Neuronal stem cell (in vitro differentiated cells): ENCODE measurements around the gene DPH2.

Experiments
- DNase-seq: peaks from one replicate; pipeline ENCODE4 v3.0.0-alpha.2; 2013; ENCODE audit warnings: low spot score
- H2AFZ ChIP-seq: one replicate; pipeline ENCODE4 v1.6.1; 2013; ENCODE audit warnings: mild to moderate bottlenecking, low read length, inconsistent platforms
- H2AK5ac ChIP-seq: 2 replicates; pipeline ENCODE4 v1.6.1; 2013; ENCODE audit warnings: low read depth, mild to moderate bottlenecking, inconsistent platforms, low read length, moderate library complexity, mixed read lengths
- H2BK120ac ChIP-seq: 2 replicates; pipeline ENCODE4 v1.6.1; 2013; ENCODE audit warnings: low read depth, mild to moderate bottlenecking, inconsistent platforms, low read length, moderate library complexity, mixed read lengths
- H2BK12ac ChIP-seq: one replicate; pipeline ENCODE4 v1.6.1; 2013; ENCODE audit warnings: low read length, inconsistent platforms
- H2BK15ac ChIP-seq: 2 replicates; pipeline ENCODE4 v1.6.1; 2013; ENCODE audit warnings: mild to moderate bottlenecking, low read length, inconsistent platforms, mixed read lengths
- H2BK5ac ChIP-seq: one replicate; pipeline ENCODE4 v1.6.1; 2013; ENCODE audit warnings: inconsistent platforms, mild to moderate bottlenecking, low read length, moderate library complexity
- H3K14ac ChIP-seq: one replicate; pipeline ENCODE4 v1.6.1; 2013; ENCODE audit warnings: low read length, inconsistent platforms
- H3K18ac ChIP-seq: 2 replicates; pipeline ENCODE4 v1.6.1; 2013; ENCODE audit warnings: low read length, inconsistent platforms
- H3K23ac ChIP-seq: 2 replicates; pipeline ENCODE4 v1.6.1; 2013; ENCODE audit warnings: low read depth, mild to moderate bottlenecking, mixed read lengths, low read length, inconsistent platforms; ENCODE audit not compliant: poor library complexity
- H3K27ac ChIP-seq: replicated peaks from 3 replicates; pipeline ENCODE4 v1.5.1; 2013; ENCODE audit warnings: low read length, inconsistent platforms
- H3K27me3 ChIP-seq, 3 experiments: 2 replicates each; pipeline ENCODE4 v1.6.1; 2013; ENCODE audit warnings: low read length in 3 of 3, mild to moderate bottlenecking in 2 of 3, inconsistent platforms in 1 of 3, low read depth in 1 of 3, mixed read lengths in 1 of 3, moderate library complexity in 1 of 3; ENCODE audit not compliant: control insufficient read depth in 3 of 3, insufficient read depth in 3 of 3
- H3K36me3 ChIP-seq, 2 donors: replicated peaks in 1 of 2; 2 replicates each; pipeline ENCODE4 v1.6.1; 2013; ENCODE audit warnings: low read length in 2 of 2; ENCODE audit not compliant: control insufficient read depth in 2 of 2, insufficient read depth in 2 of 2
- H3K4ac ChIP-seq: 2 replicates; pipeline ENCODE4 v1.6.1; 2013; ENCODE audit warnings: inconsistent platforms, mild to moderate bottlenecking, low read length, moderate library complexity
- H3K4me1 ChIP-seq, 2 donors: 1 replicate in 1 of 2; 2 replicates in 1 of 2; pipeline ENCODE4 v1.6.1; 2013; ENCODE audit warnings: low read length in 2 of 2, low read depth in 1 of 2; ENCODE audit not compliant: control insufficient read depth in 2 of 2, insufficient read depth in 1 of 2
- H3K4me2 ChIP-seq: one replicate; pipeline ENCODE4 v1.6.1; 2013; ENCODE audit warnings: mild to moderate bottlenecking, low read length, inconsistent platforms; ENCODE audit not compliant: insufficient read depth, poor library complexity, severe bottlenecking
- H3K4me3 ChIP-seq, 2 donors: 2 replicates each; pipeline ENCODE4 v1.5.1; 2013; ENCODE audit warnings: low read length in 2 of 2, mild to moderate bottlenecking in 2 of 2, inconsistent platforms in 1 of 2, moderate library complexity in 1 of 2
- H3K79me1 ChIP-seq: one replicate; pipeline ENCODE4 v1.6.1; 2013; ENCODE audit warnings: low read depth, mild to moderate bottlenecking, inconsistent platforms, low read length, moderate library complexity
- H3K9ac ChIP-seq: one replicate; pipeline ENCODE4 v1.6.1; 2013; ENCODE audit warnings: mild to moderate bottlenecking, low read depth, low read length, inconsistent platforms; ENCODE audit not compliant: poor library complexity
- H3K9me3 ChIP-seq, 2 donors: replicated peaks in 1 of 2; 2 replicates each; pipeline versions ENCODE3 to v1.6.1; 2013; ENCODE audit warnings: low read length in 2 of 2, mild to moderate bottlenecking in 2 of 2, inconsistent platforms in 1 of 2, low read depth in 1 of 2, mixed read lengths in 1 of 2, moderate library complexity in 1 of 2; ENCODE audit not compliant: control insufficient read depth in 2 of 2, insufficient read depth in 1 of 2
- H4K8ac ChIP-seq: one replicate; pipeline ENCODE4 v1.6.1; 2013; ENCODE audit warnings: low read depth, mild to moderate bottlenecking, inconsistent platforms, low read length, moderate library complexity
- H4K91ac ChIP-seq: one replicate; pipeline ENCODE4 v1.6.1; 2013; ENCODE audit warnings: low read length, low read depth, mild to moderate bottlenecking, inconsistent platforms; ENCODE audit not compliant: poor library complexity
- WGBS, 2 donors: extraction: QIAGEN DNeasy Blood & Tissue Kit; methylation state at CpG; one replicate each; pipeline ENCODE4 v1.1.7; 2013; ENCODE audit warnings: missing lambda C conversion rate in 2 of 2, mixed read lengths in 1 of 2; ENCODE audit not compliant: insufficient read length in 2 of 2, insufficient replicate concordance in 1 of 2; ENCODE audit errors: extremely low coverage in 2 of 2; 5-methylcytosine and 5-hydroxymethylcytosine counted together

Gene DPH2

DNA sequence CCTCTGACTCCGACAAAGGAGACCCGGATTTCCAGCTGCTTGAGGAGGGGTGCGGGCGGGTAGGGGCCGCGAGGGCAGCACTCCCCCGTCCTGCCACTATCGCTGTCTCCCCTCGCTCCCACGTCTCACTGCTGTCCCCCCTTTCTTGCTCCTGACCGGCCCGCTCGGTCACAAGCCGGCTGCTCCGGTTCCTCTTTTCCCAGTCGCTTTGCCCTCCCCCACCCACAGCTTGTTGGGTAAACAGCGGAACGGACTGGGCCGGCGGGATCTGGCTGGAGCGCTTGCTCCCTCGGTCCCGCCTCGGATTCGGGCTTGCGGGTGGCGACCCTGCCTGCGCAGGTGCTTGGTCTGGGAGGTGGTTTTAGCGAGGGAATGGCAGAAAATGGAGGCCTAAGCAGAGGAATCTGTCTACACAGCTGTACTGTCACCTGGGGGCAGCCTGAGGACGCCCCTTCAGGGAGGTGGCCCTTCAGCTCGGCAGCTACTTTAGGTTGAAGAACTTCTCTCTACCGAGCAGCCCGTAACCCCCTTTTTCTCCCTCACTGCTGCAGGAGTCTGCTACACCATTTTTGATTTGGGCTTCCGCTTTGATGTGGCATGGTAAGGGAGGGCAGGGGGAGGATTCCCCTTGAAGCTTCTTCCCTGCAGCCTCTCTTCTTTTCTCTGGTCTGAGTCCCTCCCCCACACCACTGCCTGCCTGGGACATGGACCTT is 5.6 kb downstream of the DPH2 start:
- peaks cover 24 to 49% of the 10 kb centered on the region in 2 donors for H3K36me3 ChIP-seq
- H2AFZ ChIP-seq, result peak overlapping the region; percentile 97
- no peak overlapping the region for H2AK5ac ChIP-seq
- no peaks in the 10 kb centered on the region for H3K27me3 ChIP-seq
- no peak overlapping the region for H4K8ac ChIP-seq
- peaks cover 26% of the 10 kb centered on the region for H3K79me1 ChIP-seq
- H3K4ac ChIP-seq, result no peak overlapping the region
- H2BK12ac ChIP-seq, result peak overlapping the region; percentile 48
- no peak for DNase-seq
- H2BK120ac ChIP-seq, result peak overlapping the region; percentile 73
- no peaks in the 10 kb centered on the region for H3K9me3 ChIP-seq
- peak overlapping the region; percentile 98 for H3K23ac ChIP-seq
- no peak overlapping the region for H3K27ac ChIP-seq
- no peak overlapping the region for H2BK15ac ChIP-seq
- H3K18ac ChIP-seq, result peak overlapping the region; percentile 35
- peak overlapping the region; percentile 82 for H3K4me2 ChIP-seq
- peak overlapping the region; percentile 79 for H2BK5ac ChIP-seq
- peak overlapping the region; percentile 90 to 98 for H3K4me3 ChIP-seq
- H4K91ac ChIP-seq, result no peak overlapping the region
- H3K14ac ChIP-seq, result no peak overlapping the region
- peak overlapping the region; percentile 97 for H3K9ac ChIP-seq
- peaks cover 16 to 29% of the 10 kb centered on the region in 2 donors for H3K4me1 ChIP-seq
- WGBS, 2 donors, result no CpG with 5 or more reads among the region's 34 CpGs

DNA sequence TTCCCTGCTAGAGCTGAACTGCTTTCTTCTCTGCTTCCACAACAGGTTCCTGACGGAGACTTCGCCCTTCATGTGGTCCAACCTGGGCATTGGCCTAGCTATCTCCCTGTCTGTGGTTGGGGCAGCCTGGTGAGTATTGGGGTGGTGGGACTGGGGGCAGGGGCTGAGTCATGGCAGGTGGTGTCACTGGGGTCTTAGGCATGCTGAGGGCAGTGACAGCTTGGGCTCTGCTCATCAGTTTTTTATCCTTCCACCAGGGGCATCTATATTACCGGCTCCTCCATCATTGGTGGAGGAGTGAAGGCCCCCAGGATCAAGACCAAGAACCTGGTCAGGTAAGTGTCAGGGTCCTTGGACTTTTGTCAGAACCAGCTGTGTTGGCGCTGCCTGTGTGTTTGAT is 6.2 kb downstream of the DPH2 start:
- Histone ChIP-seq H4K8ac (no peak overlapping the region), H2BK15ac (no peak overlapping the region), H3K36me3 (peaks cover 24 to 55% of the 10 kb centered on the region in 2 donors), H2AK5ac (no peak overlapping the region), H3K27ac (no peak overlapping the region), H4K91ac (no peak overlapping the region), H3K14ac (no peak overlapping the region), H3K4me3 (peak overlapping the region in 1 of 2 donors; percentile 90), H2AFZ (no peak overlapping the region), H3K9ac (no peak overlapping the region), H3K4me2 (no peak overlapping the region), H3K4me1 (peaks cover 19 to 27% of the 10 kb centered on the region in 2 donors), H3K4ac (no peak overlapping the region), H2BK120ac (no peak overlapping the region), H3K27me3 (no peaks in the 10 kb centered on the region), H3K79me1 (peaks cover 32% of the 10 kb centered on the region), H3K18ac (no peak overlapping the region), H2BK12ac (no peak overlapping the region), H2BK5ac (no peak overlapping the region), H3K23ac (no peak overlapping the region), H3K9me3 (no peaks in the 10 kb centered on the region)
- no peak for DNase-seq
- WGBS, 2 donors, result no CpG with 5 or more reads among the region's 4 CpGs

DNA sequence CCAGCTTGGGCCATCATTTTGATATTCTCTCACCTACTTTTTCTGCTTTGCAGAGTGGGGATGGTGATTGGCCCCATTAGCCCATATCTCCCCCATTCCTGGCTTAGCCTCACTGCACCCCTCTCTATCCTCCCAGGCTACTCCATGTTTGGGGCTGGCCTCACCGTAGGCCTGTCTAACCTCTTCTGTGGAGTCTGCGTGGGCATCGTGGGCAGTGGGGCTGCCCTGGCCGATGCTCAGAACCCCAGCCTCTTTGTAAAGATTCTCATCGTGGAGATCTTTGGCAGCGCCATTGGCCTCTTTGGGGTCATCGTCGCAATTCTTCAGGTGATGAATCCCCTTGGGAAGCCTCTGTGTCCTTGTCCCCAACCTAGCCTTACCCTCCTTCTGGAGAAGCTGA is 7.1 kb downstream of the DPH2 start:
- Histone ChIP-seq H3K4me1 (peaks cover 19 to 27% of the 10 kb centered on the region in 2 donors), H2BK15ac (no peak overlapping the region), H3K4me2 (no peak overlapping the region), H3K79me1 (peaks cover 39% of the 10 kb centered on the region), H4K91ac (no peak overlapping the region), H3K4me3 (peak overlapping the region in 1 of 2 donors; percentile 90), H2AK5ac (no peak overlapping the region), H3K23ac (no peak overlapping the region), H3K18ac (no peak overlapping the region), H2BK12ac (no peak overlapping the region), H3K9me3 (no peaks in the 10 kb centered on the region), H2BK5ac (no peak overlapping the region), H3K27me3 (no peaks in the 10 kb centered on the region), H3K4ac (no peak overlapping the region), H3K27ac (no peak overlapping the region), H2BK120ac (no peak overlapping the region), H4K8ac (no peak overlapping the region), H3K14ac (no peak overlapping the region), H2AFZ (no peak overlapping the region), H3K36me3 (peaks cover 29 to 59% of the 10 kb centered on the region in 2 donors), H3K9ac (no peak overlapping the region)
- WGBS, 2 donors, result no CpG with 5 or more reads among the region's 8 CpGs
- no peak for DNase-seq

DNA sequence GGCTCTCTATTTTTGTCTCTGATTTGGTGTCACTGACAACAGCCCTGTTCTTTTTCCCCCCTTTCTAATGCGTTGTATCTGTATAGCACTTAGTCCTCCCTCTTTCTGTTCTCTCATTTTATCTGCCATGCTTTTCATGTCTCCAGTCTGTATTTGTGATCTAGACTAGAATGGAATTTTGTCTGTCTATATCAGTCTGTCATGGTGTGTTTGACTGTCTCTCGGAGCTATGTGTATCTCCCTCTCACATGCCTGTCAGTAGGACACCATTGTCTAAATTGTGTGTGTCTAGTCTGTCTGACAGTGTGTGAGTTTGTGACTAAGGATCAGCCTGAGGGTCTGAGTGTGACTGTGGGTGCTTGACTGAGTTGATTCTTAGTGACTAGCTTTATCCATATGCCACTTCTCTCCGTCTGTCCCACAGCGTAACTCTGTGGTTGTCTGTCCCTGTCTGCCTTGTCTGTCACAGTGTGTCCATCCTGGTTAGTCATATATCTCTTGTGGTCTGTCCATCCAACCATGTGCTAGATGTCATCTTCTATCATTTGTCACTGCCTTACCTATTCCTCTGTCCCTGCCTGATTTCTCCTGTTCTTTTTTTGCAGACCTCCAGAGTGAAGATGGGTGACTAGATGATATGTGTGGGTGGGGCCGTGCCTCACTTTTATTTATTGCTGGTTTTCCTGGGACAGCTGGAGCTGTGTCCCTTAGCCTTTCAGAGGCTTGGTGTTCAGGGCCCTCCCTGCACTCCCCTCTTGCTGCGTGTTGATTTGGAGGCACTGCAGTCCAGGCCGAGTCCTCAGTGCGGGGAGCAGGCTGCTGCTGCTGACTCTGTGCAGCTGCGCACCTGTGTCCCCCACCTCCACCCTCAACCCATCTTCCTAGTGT is 7.8 kb downstream of the DPH2 start:
- Histone ChIP-seq H2BK120ac (no peak overlapping the region), H3K14ac (no peak overlapping the region), H2BK15ac (no peak overlapping the region), H3K18ac (no peak overlapping the region), H3K79me1 (peaks cover 40% of the 10 kb centered on the region), H2BK12ac (no peak overlapping the region), H4K91ac (no peak overlapping the region), H3K36me3 (peaks cover 30 to 59% of the 10 kb centered on the region in 2 donors), H4K8ac (no peak overlapping the region), H3K4me3 (peak overlapping the region; percentile 41 to 72), H3K27me3 (no peaks in the 10 kb centered on the region), H2BK5ac (no peak overlapping the region), H3K4me1 (peaks cover 19 to 27% of the 10 kb centered on the region in 2 donors), H3K27ac (no peak overlapping the region), H2AK5ac (no peak overlapping the region), H3K23ac (no peak overlapping the region), H2AFZ (no peak overlapping the region), H3K9ac (no peak overlapping the region), H3K4ac (no peak overlapping the region), H3K4me2 (no peak overlapping the region), H3K9me3 (no peaks in the 10 kb centered on the region)
- no peak for DNase-seq
- no CpG with 5 or more reads among the region's 9 CpGs for WGBS, 2 donors
